Lung (tissue), 12 donors: ENCODE results near the gene PMIS2. TPM values are rescaled to one million over a fixed set of nuclear protein-coding genes. Genes with fewer than 3 reads are reported as not detected.
A peak's percentile ranks its signal among the peaks of the same experiment; 100 is the strongest.

Source experiments
- ATAC-seq: fragments of 200-7000 bp; cut with Tn5 transposase; one replicate; pipeline ENCODE4 v1.9.1; 2020; ENCODE audit warnings: moderate number of reproducible peaks; ENCODE audit not compliant: insufficient read depth, low FRiP score
- DNase-seq, 3 donors: peaks; one replicate each; pipeline ENCODE4 v3.0.0-alpha.2; 2013 to 2017
- H3K27ac ChIP-seq, 2 donors: one replicate each; pipeline ENCODE4 v1.5.1; 2013; ENCODE audit warnings: mild to moderate bottlenecking in 2 of 2, moderate library complexity in 2 of 2, control low read depth in 1 of 2, inconsistent platforms in 1 of 2, low read depth in 1 of 2, low read length in 1 of 2
- H3K27me3 ChIP-seq, 3 donors: one replicate each; pipeline ENCODE4 v1.5.1; 2013; ENCODE audit warnings: low read length in 2 of 3; ENCODE audit not compliant: control insufficient read depth in 3 of 3, insufficient read depth in 3 of 3
- H3K36me3 ChIP-seq, 4 donors: one replicate each; pipeline ENCODE4 v1.5.1; 2013; ENCODE audit warnings: low read length in 4 of 4, mild to moderate bottlenecking in 1 of 4, moderate library complexity in 1 of 4; ENCODE audit not compliant: control insufficient read depth in 4 of 4, insufficient read depth in 4 of 4
- H3K4me1 ChIP-seq, 5 donors: one replicate each; pipeline ENCODE4 v1.5.1; 2013; ENCODE audit warnings: low read length in 5 of 5, mild to moderate bottlenecking in 2 of 5, moderate library complexity in 1 of 5; ENCODE audit not compliant: control insufficient read depth in 5 of 5, insufficient read depth in 5 of 5
- H3K4me3 ChIP-seq: one replicate; pipeline ENCODE4 v1.5.1; 2013; ENCODE audit warnings: mild to moderate bottlenecking, control low read depth, moderate library complexity
- H3K9ac ChIP-seq, 2 donors: one replicate each; pipeline ENCODE4 v1.5.1; 2013; ENCODE audit warnings: low read length in 2 of 2, control low read depth in 1 of 2; ENCODE audit not compliant: insufficient read depth in 1 of 2
- H3K9me3 ChIP-seq, 4 donors: one replicate each; pipeline ENCODE4 v1.5.1; 2013; ENCODE audit warnings: low read length in 3 of 4, mild to moderate bottlenecking in 1 of 4, moderate library complexity in 1 of 4; ENCODE audit not compliant: control insufficient read depth in 4 of 4, insufficient read depth in 3 of 4
- WGBS, 2 donors: extraction: QIAGEN DNeasy Blood & Tissue Kit; methylation state at CpG; one replicate each; pipeline ENCODE4 v1.1.7; 2013; 5-methylcytosine and 5-hydroxymethylcytosine counted together
- polyA plus RNA-seq, 2 donors: library from polyadenylated mRNA; stranded (reverse); fragments of 200-250 nt; gene quantifications; one replicate each; pipeline ENCODE4 v1.2.1, GENCODE V29; 2013
- total RNA-seq, 2 donors: library from RNA; depleted of rRNA in 1 of 2; stranded (reverse); fragments of >200 nt in 1 of 2; gene quantifications; one replicate each; pipeline ENCODE4 v1.2.1, GENCODE V29; 2014 to 2021
- TF ChIP-seq, protein P1 (sequence below): IDR thresholded peaks from 2 replicates; pipeline ENCODE4 v1.5.1; 2012; ENCODE audit warnings: mild to moderate bottlenecking; ENCODE audit errors: control extremely low read depth, extremely low read depth
- donor health status: control.
- donor health status: control.
- donor health status: Bipolar disorder and iron deficiency.
- donor health status: healthy.
- donor health status: DM: yes; HTN: yes; CAD: no.

Gene PMIS2
- total and polyA plus RNA-seq, 4 donors: not detected

DNA sequence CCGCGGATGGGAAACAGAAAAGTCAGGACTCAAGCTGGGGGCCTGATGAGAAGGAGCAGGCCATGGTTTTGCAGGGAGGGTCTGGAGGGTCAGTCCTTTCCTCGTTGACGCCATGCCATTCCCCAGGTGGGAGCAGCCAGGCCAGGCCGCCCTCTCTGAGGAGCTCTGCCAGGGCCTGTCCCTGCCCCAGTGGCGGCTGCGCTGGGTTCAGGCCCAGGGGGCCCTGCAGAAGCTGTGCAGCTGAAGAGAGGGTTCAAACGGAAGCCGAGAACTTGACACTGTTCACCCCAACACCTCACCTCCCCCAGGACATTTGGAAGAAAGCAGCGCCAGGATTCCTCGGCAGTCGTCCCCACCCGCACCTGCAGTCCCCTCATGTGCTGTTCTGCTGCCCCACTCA is 36.8 kb downstream of the PMIS2 start:
- H3K9ac ChIP-seq: no peak overlapping the region
- peaks cover 0 to 15% (median 4%) of the 10 kb centered on the region in 4 donors for H3K36me3 ChIP-seq
- ATAC-seq (no peak), DNase-seq (no peak)
- no peaks in the 10 kb centered on the region for H3K27me3 ChIP-seq
- no peak overlapping the region for H3K27ac ChIP-seq
- no peaks in the 10 kb centered on the region for H3K9me3 ChIP-seq
- no peak overlapping the region for H3K4me3 ChIP-seq
- 93 to 97% methylated on average over 13 of the region's 13 CpGs for WGBS, 2 donors
- TF ChIP-seq, protein P1, sequence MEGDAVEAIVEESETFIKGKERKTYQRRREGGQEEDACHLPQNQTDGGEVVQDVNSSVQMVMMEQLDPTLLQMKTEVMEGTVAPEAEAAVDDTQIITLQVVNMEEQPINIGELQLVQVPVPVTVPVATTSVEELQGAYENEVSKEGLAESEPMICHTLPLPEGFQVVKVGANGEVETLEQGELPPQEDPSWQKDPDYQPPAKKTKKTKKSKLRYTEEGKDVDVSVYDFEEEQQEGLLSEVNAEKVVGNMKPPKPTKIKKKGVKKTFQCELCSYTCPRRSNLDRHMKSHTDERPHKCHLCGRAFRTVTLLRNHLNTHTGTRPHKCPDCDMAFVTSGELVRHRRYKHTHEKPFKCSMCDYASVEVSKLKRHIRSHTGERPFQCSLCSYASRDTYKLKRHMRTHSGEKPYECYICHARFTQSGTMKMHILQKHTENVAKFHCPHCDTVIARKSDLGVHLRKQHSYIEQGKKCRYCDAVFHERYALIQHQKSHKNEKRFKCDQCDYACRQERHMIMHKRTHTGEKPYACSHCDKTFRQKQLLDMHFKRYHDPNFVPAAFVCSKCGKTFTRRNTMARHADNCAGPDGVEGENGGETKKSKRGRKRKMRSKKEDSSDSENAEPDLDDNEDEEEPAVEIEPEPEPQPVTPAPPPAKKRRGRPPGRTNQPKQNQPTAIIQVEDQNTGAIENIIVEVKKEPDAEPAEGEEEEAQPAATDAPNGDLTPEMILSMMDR: no peak
- H3K4me1 ChIP-seq: no peaks in the 10 kb centered on the region

- Histone ChIP-seq H3K27ac (no peak overlapping the region), H3K36me3 (peaks cover 0 to 15% (median 3%) of the 10 kb centered on the region in 4 donors), H3K27me3 (no peaks in the 10 kb centered on the region), H3K9me3 (no peaks in the 10 kb centered on the region), H3K9ac (no peak overlapping the region), H3K4me3 (no peak overlapping the region), H3K4me1 (peaks cover 0 to 6% (median 1%) of the 10 kb centered on the region in 5 donors)
- TF ChIP-seq, protein P1: no peak
- WGBS, 2 donors: 92 to 94% methylated on average over 6 of the region's 6 CpGs
- DNase-seq: no peak
- ATAC-seq: no peak
These were observed 37.5 kb downstream of the PMIS2 start for GRCh38 chr19:35623327-35624010.

- WGBS, 2 donors: 9 to 10% methylated on average over 9 of the region's 9 CpGs
- TF ChIP-seq, protein P1: no peak
- peak overlapping the region; percentile 82 to 86 for H3K9ac ChIP-seq
- H3K27ac ChIP-seq: peak overlapping the region; percentile 93 to 95
- no peak for ATAC-seq
- H3K27me3 ChIP-seq: no peaks in the 10 kb centered on the region
- peaks cover 0 to 12% (median 4%) of the 10 kb centered on the region in 5 donors for H3K4me1 ChIP-seq
- peaks cover 3 to 33% (median 23%) of the 10 kb centered on the region in 4 donors for H3K36me3 ChIP-seq
- peak overlapping the region; percentile 40 for H3K4me3 ChIP-seq
- no peak for DNase-seq
- no peaks in the 10 kb centered on the region for H3K9me3 ChIP-seq
These were observed 42.2 kb downstream of the PMIS2 start for GRCh38 chr19:35628264-35628564.
